CD4-positive, alpha-beta T cell treated with Interferon alpha-2 for 1 hour (primary cell): ENCODE data around the gene EXOC3L2.

Experiments used
- DNase-seq, 2 donors: peaks; one replicate each; pipeline ENCODE4 v3.0.0-alpha.2; 2020 to 2022

The EXOC3L2 gene

DNA sequence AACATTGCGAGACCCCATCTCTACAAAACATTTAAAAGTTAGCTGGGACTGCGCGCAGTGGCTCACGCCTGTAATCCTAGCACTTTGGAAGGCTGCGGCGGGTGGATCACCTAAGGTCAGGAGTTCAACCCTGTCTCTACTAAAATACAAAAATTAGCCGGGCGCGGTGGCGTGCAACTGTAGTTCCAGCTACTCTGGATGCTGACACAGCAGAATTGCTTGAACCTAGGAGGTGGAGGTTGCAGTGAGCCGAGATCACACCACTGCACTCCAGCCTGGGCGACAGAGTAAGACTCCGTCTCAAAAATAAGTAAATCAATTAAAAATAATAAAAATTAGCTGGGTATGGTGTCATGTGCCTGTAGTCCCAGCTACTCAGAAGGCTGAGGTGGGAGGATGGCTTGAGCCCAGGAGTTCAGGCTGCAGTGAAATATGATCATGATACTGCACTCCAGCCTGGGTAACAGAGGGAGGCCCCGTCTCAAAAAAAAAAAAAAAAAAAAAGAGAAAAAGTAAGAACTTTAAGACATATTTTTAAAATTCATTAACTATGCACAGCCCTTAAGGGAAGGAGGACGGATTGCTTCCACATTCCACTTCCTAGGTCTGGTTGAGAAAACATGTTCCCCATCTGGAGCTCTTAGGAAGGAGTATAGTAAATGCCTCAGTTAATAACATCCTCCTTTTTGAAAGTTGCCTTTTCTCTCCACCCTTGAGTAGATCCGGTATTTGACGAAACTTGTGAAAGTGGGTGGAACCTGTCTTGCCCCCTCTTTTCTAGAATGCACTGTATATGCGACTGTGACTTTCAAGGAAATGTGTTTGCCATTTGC lies 26.1 kb downstream of the EXOC3L2 start:
- DNase-seq = no peak

- no peak for DNase-seq
Observed at GRCh38 chr19:45218426-45218825, 26.8 kb downstream of the EXOC3L2 start.

DNA sequence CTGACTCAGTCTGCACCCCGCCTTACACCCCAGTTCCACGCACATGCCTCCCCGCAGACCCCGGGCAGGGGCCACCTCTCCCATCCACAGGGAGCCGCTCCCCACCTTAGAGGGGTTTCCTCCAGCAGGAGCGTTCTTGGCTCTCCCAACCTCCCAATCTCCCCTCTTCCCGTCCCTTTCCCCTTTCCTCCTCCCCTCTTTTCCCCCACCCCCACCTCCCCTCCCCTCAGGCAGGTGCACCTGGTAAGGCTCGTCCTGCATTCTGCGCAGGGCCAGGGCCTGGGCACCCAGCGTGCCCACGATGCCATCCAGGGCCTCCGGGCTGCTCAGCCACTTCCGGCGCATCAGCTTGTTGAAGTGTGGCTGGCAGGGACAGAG lies 27.3 kb downstream of the EXOC3L2 start:
- DNase-seq = no peak

DNA sequence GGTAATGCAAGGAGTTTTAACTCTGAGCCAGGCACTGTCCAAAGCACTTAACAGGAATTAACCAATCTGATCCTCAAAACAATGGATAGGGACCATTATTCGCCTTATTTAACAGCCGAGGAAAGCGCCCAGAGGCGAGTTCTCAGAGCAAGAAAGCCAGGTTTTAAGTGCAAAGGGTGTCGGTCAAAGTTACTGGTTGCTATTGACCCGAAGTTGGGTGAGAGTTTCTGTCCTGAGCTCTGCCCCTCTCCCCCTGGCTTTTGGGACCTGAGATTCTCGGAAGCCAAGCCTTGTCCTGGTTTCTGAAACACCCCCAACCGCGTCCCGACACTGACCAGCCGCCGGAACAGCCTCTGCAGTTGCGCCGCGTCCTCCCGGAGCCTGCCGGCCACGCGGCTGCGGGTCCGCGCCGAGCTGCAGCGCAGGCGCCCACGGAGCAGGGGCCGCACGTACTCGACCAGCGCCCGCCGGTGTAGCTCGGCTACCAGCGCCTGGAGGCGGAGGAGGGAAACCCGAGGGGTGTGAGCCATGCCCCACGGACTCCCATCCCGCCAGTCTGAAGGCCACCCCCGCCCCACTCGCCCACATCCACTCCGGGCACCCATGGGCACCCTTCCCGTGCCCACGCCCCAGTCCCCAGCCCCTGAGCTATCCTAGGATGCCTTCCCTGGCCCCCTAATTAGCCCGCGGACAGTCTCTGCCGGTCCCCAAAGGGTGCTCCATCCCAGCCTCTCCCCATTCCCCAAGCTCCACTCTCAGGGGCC lies 27.8 kb downstream of the EXOC3L2 start:
- DNase-seq = no peak

DNA sequence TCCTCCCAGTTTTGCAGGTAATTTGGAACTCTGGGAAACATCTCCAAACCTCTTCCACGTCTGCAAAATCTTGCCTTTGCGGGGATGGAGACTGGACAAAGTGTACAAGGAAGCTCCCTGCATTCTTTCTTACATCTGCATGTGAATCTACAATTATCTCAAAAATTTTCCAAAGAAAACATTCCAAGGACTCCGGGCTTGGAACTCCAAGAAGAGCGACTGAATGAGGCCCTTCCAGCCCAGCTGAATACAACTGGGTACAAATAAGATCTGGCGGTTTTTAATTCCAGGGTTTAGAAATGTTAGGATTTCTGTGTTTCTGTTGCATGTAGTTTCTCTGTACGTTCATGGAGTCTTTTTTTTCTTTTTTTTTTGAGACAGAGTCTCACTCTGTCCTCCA lies 28.5 kb downstream of the EXOC3L2 start:
- no peak for DNase-seq

- DNase-seq = no peak
Observed at GRCh38 chr19:45215391-45216191, 29.6 kb downstream of the EXOC3L2 start.

DNA sequence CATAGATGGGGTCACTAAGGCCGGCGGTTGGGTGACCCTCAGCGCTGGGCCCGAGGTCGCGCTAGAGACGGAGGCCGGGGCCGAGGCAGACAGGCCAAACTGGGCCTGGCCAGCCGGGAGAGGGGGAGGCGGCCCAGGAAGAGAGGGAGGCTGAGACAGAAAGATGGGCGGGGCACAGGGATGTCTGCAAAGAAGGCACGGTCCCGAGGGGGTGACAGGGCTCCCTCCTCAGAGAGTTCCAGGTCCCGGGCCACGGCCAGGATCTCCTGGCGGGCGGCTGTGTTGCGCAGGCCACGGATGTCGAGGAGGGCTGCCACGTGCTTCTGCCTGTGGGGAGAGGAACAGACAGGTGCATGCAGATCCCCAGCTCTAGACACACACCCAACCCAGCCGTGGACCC lies 32.2 kb downstream of the EXOC3L2 start:
- DNase-seq = no peak

DNA sequence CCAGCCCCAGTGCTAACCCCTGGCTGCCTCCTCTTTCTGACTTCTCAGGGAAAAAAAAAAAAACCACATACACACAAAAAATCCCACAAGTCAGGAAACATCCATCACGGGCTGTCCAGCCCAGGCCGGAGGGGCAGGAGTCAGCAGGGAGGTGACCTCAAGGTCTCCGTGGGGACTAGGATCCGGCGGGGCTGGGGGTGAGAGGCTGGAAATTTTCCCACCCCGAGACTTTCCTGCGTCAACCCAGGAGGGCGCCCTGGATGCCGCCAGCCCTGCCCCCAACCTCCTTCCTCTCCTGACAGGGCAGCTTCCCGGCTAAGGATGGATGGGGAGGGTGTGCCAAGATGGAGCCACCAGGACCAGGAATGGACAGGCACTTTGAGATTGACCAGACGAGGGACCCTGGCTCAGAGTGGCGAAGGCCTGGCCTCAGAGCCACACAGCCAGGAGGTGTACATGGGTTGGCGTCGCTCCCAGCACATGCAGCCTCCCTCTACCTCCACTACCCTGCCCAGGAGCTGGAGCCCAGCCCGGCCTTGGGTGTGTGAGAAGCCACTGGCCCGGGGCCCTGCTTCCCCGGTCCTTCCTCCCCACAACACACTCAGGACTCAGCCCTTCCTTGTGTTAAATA lies 33.3 kb downstream of the EXOC3L2 start:
- no peak for DNase-seq

DNA sequence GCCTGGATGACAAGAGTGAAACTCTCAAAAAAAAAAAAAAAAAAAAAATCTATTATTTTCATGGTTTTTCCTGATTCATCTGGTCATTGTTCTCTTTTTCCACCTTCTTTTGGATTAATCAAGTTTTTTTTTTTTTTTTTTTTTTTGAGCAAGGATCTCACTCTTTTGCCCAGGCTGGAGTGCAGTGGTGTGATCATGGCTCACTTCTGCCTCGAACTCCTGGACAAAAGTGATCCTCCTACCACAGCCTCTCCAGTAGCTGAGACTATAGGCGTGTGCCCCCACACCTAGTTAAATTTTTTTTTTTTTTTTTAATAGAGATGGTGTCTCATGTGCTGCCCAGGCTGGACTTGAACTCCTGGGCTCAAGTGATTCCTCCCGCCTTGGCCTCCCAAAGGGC lies 38.9 kb downstream of the EXOC3L2 start:
- no peak for DNase-seq

GRCh38 chr19:45205810-45206209 lies 39.4 kb downstream of the EXOC3L2 start:
- no peak for DNase-seq

GRCh38 chr19:45202637-45203036 lies 42.6 kb downstream of the EXOC3L2 start:
- DNase-seq = no peak

DNA sequence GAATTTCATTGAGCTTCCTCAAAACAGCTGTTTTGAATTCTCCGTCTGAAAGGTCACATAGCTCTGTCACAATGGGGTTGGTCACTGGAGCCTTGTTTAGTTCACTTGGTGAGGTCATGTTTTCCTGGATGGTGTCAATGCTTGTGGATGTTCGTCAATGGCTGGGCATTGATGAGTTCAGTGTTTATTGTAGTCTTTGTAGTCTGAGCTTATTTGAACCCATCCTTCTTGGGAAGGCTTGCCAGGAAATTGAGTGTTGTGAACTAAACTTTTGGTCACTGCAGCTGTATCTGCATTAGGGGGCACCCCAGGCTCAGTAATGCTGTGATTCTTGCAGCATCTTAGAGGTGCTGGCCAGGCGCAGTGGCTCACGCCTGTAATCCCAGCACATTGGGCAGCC lies 44.6 kb downstream of the EXOC3L2 start:
- no peak for DNase-seq

DNA sequence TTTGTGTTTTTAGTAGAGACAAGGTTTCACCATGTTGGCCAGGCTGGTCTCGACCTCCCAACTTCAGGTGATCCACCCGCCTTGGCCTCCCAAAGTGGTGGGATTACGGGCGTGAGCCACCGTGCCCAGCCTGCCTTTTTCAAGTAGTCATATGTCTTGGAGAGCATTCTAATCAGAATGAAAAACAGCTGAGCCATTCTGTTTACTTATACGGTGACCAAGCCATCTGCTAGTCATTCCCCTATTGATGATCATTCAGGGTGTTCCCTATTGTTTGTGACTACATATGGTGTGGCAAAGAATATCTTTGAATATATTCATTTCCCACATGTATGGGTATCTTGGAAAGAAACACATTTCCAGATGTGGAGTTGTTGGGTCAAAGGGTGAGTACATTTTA lies 49.4 kb downstream of the EXOC3L2 start:
- DNase-seq = no peak

- no peak for DNase-seq
Observed at GRCh38 chr19:45191375-45191774, 53.8 kb downstream of the EXOC3L2 start.

GRCh38 chr19:45189971-45190370 lies 55.2 kb downstream of the EXOC3L2 start:
- no peak for DNase-seq

GRCh38 chr19:45187421-45188100 lies 57.6 kb downstream of the EXOC3L2 start:
- DNase-seq = peak in 1 of 2 donors; percentile 62

- DNase-seq = no peak
Observed at GRCh38 chr19:45186509-45187334, 58.5 kb downstream of the EXOC3L2 start.

- DNase-seq = no peak
Observed at GRCh38 chr19:45184115-45184514, 61.1 kb downstream of the EXOC3L2 start.

- no peak for DNase-seq
Observed at GRCh38 chr19:45182758-45183157, 62.4 kb downstream of the EXOC3L2 start.

GRCh38 chr19:45180936-45181335 lies 64.3 kb downstream of the EXOC3L2 start:
- no peak for DNase-seq

DNA sequence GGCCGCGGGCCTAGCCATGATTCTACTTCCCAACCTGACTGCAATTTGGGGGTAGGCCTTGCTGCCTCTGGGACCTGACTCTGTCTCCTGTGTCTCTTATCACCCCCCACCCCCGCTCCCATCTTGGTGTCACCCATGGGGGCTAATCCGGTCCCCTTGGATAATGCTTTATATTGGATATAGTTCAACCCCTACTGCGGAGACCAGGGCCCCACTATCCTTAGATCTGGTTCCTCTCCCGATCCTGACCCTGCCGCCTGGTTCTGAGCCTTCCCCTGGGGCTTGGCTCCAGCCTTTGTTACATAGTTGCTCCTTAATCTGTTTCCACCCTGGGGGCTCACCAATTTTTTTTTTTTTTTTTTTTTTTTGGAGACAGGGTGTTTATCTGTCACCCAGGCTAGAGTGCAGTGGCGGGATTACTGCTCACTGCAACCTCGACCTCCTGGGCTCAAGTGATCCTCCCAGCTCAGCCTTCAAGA lies 65.3 kb downstream of the EXOC3L2 start:
- DNase-seq = no peak
